Activated T-helper 1 cell treated with anti-CD3 and anti-CD28 coated beads, Interleukin-12 subunit alpha, Interleukin-12 subunit beta, Interleukin-2, Interleukin-4 antibody, amounts not matched to agents 30 ng/mL and 10 ng/mL and 1 ng/mL, durations not matched to agents 14 hours and 24 hours and 36 hours (primary cell): ENCODE measurements around the gene ZIC1. TPM values are rescaled to one million over a fixed set of nuclear protein-coding genes. Genes with fewer than 3 reads are reported as not detected.

ENCODE experiments used
- DNase-seq: peaks from one replicate; pipeline ENCODE4 v3.0.0; 2021; ENCODE audit warnings: low spot score
- H3K27ac Mint-ChIP-seq: one replicate; pipeline ENCODE4 v1.8.0; 2021; ENCODE audit warnings: mild to moderate bottlenecking, mixed read lengths
- H3K27me3 Mint-ChIP-seq: one replicate; pipeline ENCODE4 v1.8.0; 2022; ENCODE audit warnings: mild to moderate bottlenecking, moderate library complexity, mixed read lengths; ENCODE audit not compliant: insufficient read depth
- H3K36me3 Mint-ChIP-seq: one replicate; pipeline ENCODE4 v1.8.0; 2021; ENCODE audit warnings: low read depth, mixed read lengths
- H3K4me1 Mint-ChIP-seq: one replicate; pipeline ENCODE4 v1.8.0; 2021; ENCODE audit warnings: low read depth, mixed read lengths
- H3K4me3 Mint-ChIP-seq: one replicate; pipeline ENCODE4 v1.8.0; 2021; ENCODE audit warnings: mild to moderate bottlenecking, moderate library complexity, mixed read lengths
- H3K9me3 Mint-ChIP-seq: one replicate; pipeline ENCODE4 v1.8.0; 2021; ENCODE audit warnings: mixed read lengths
- intact Hi-C: fragments of 100-400 bp; cut with micrococcal nuclease; formaldehyde crosslinking; loops from one replicate; pipeline ENCODE4 v1.15.1; 2024
- total RNA-seq: library from RNA; stranded (reverse); gene quantifications from 2 replicates; pipeline ENCODE4 v1.2.3, GENCODE V29; 2022

Gene ZIC1
- total RNA-seq, 1 donor from 2014 or later, result not detected

DNA sequence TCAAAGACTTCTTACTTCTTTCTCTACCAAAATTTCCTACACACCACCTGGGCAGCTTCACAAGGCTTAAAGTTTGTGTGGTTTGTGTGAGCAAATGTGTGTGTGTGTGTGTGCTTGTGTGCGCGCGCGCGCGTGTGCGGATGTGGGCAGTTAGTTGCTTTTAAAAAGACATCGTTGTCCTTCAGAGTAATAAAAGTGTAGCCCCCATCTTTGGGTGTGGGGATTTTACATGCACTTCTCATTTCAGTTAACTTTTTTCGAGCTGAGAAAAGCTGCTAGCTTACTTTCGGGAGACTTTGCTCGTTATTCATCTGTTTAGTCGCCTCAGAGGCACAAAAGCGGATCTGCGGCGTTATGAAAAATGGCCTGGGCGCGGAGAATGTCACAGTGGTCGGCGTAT, 38.8 kb upstream of the ZIC1 start:
- peaks cover 57% of the 10 kb centered on the region for H3K27me3 Mint-ChIP-seq
- H3K4me1 Mint-ChIP-seq, result no peaks in the 10 kb centered on the region
- no peak overlapping the region for H3K27ac Mint-ChIP-seq
- DNase-seq, result no peak
- no peak overlapping the region for H3K4me3 Mint-ChIP-seq
- intact Hi-C loops, result no loop called here
- H3K9me3 Mint-ChIP-seq, result no peaks in the 10 kb centered on the region
- H3K36me3 Mint-ChIP-seq, result peaks cover 2% of the 10 kb centered on the region

DNA sequence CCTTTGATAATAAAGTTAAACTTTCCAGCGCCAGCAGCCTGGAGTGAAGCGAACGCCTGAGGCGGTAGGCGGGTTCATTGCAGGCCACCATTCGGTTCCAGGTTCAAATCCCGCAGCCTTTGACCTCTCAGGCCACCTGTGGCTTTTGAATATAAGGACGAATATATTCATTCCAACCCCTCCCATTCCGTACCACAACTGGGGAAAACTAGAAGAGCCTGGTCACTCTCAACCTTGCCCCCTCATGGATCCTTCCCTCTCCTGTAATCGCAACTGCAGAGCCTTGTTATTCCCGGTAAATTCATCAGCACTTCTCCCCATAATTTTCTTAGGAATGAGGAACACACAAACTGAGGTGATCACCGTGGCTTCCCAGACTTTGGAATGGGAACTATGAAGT, 38.0 kb upstream of the ZIC1 start:
- peaks cover 62% of the 10 kb centered on the region for H3K27me3 Mint-ChIP-seq
- no peaks in the 10 kb centered on the region for H3K9me3 Mint-ChIP-seq
- intact Hi-C loops, result no loop called here

DNA sequence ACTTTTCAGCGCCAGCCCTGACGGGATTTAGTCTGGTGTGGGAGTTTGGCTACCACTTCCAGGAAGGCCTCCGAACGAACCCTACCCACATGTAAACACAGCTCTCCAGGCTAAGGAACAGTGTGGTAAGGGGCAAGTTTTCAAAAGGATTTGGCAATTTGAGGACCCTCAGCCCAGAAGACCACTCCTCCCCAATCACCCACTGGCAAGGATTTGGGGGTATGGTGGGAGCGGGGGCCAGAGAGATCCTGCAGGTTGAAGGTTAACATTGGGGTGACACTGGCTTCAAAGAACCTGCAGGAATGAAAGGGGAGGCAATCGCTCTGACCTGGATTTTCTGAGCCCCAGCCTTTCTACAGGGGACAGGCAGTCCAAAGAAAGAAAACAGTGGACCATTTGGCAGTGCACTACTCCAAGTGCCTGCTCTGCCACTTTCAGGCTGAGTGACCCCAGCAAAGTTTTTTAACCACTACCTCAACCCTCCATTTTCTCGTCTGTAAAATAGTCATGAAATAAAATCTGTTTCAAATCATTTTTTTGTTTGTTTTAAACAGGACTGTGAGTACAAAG, 37.3 kb upstream of the ZIC1 start:
- Mint-ChIP-seq H3K9me3 (no peaks in the 10 kb centered on the region), H3K4me1 (no peaks in the 10 kb centered on the region), H3K27ac (no peak overlapping the region), H3K27me3 (peaks cover 67% of the 10 kb centered on the region), H3K36me3 (peaks cover 2% of the 10 kb centered on the region), H3K4me3 (no peak overlapping the region)
- intact Hi-C loops, result no loop called here
- no peak for DNase-seq

More for the DNA sequence above, 38.0 kb upstream of the ZIC1 start:
- H3K36me3 Mint-ChIP-seq, result peaks cover 2% of the 10 kb centered on the region
- H3K27ac Mint-ChIP-seq, result no peak overlapping the region
- H3K4me1 Mint-ChIP-seq, result no peaks in the 10 kb centered on the region
- no peak for DNase-seq
- no peak overlapping the region for H3K4me3 Mint-ChIP-seq

DNA sequence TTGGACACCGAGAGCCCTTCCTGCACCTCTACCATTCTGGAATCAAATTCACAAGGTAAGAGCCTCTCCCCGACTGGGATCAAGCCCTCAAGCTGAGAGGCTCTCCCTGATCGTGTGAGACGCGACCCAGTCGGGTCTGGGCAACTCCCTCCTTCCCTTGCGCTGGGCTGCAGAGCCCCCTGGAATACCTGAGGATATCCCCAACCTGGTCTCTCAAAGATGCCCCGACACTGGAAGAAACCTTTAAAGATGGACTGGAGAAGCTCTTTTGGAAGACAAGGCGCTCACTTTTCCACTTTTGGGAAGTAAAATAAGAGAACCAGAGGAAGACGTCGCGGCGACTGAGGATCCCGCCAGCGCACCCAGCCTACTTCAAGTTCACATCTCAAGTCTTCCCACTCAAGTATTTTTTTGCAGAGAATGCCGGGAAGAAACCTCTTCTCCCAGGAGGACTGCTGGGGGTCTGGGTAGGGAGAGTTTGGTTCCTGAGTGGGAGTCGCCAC, 36.6 kb upstream of the ZIC1 start:
- intact Hi-C loops, result no loop called here
- DNase-seq, result no peak
- H3K4me1 Mint-ChIP-seq, result no peaks in the 10 kb centered on the region
- no peaks in the 10 kb centered on the region for H3K9me3 Mint-ChIP-seq
- H3K4me3 Mint-ChIP-seq, result no peak overlapping the region
- peaks cover 2% of the 10 kb centered on the region for H3K36me3 Mint-ChIP-seq
- peaks cover 74% of the 10 kb centered on the region for H3K27me3 Mint-ChIP-seq
- no peak overlapping the region for H3K27ac Mint-ChIP-seq

DNA sequence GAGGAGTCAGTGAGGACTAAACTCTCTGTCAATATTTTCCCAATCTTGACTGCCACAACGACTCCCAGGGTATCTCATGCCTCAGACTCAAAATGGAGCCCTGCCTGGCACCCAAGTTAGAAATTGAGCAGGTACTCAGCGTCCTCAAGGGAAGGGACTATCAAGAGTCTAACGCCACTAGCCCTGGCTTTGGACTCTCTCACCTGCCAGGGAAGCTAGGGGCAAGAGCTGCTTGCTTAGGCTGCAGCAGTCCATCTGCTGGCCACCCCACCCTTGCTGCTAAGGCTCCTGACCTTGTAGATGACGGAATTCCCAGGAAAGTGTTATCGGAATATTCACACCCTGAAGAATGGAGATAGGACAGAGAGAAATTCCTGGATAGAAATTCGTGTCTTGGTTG, 35.9 kb upstream of the ZIC1 start:
- DNase-seq, result no peak
- Mint-ChIP-seq H3K27ac (no peak overlapping the region), H3K4me1 (no peaks in the 10 kb centered on the region), H3K36me3 (peaks cover 2% of the 10 kb centered on the region), H3K9me3 (no peaks in the 10 kb centered on the region), H3K27me3 (peaks cover 76% of the 10 kb centered on the region), H3K4me3 (no peak overlapping the region)
- intact Hi-C loops, result no loop called here

DNA sequence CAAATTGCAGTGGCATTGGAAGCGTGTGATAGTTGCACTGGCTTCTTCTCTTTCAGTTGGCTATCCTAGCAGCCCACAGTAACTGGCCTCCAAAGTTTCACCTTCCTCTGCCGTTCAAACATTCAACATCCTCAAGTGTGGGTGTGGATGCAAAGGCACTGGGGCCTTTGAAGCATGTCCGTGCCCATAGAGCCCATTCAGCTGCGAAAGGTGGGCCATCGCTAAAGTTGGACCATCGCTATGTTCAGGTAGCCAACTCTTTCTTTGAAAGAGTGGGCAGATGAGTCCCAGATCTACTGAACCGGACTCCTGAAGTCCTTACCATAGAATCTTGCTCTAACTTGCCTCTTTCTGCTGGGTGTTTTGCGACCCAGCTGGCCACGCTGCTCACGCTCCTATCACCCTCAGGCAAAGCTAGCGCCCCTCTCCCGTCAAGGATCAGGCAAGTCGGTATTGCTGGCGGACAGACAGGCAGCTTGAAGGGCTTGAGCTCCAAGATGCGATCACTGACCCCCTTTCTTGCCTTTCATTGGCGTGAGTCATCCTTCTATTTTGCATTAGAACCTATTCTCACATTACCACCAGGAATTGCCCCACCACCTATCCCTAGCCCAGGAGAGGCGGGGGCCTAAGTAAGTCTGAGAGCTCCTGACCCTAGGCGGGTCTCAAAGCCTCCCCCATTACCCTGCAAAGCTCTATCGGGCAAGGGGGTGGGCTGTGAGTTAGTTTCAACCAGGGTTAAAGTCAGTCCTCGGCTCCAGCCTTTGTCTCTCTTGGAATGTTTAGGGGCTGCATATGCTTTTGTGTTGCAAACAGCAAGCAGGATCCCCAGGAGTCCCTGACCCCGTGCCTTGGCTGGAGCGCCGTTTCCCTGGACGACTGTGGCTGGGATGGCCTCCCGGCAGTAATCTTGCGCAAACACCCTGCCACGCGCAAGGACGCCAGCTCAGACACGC, 31.5 kb upstream of the ZIC1 start:
- Mint-ChIP-seq H3K9me3 (no peaks in the 10 kb centered on the region), H3K4me1 (no peaks in the 10 kb centered on the region)
- intact Hi-C loops, result no loop called here

DNA sequence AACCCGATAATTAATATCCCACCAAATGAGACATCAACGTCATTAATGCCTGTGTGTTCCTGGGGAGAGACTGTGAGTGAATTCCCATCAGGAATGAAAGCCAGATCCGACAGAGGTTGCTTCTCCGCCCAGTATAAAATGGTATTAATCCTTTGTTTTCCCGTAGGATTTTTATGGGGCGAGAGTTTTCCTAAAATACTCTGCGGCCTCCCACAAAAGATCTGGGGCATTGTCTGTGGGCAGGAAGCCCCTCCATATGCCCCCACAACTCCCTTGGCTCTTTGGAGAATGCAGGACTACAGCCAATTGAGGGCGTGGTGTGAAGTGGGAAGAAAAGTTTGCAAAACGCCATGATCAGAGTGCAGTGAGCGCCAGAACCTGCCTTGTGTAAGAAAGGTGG, 29.5 kb upstream of the ZIC1 start:
- H3K27me3 Mint-ChIP-seq, result peaks cover 60% of the 10 kb centered on the region
- intact Hi-C loops, result no loop called here
- H3K4me3 Mint-ChIP-seq, result no peak overlapping the region

More for the DNA sequence above, 31.5 kb upstream of the ZIC1 start:
- no peak overlapping the region for H3K4me3 Mint-ChIP-seq
- DNase-seq, result no peak
- H3K27ac Mint-ChIP-seq, result no peak overlapping the region
- H3K27me3 Mint-ChIP-seq, result peaks cover 60% of the 10 kb centered on the region
- no peaks in the 10 kb centered on the region for H3K36me3 Mint-ChIP-seq

DNA sequence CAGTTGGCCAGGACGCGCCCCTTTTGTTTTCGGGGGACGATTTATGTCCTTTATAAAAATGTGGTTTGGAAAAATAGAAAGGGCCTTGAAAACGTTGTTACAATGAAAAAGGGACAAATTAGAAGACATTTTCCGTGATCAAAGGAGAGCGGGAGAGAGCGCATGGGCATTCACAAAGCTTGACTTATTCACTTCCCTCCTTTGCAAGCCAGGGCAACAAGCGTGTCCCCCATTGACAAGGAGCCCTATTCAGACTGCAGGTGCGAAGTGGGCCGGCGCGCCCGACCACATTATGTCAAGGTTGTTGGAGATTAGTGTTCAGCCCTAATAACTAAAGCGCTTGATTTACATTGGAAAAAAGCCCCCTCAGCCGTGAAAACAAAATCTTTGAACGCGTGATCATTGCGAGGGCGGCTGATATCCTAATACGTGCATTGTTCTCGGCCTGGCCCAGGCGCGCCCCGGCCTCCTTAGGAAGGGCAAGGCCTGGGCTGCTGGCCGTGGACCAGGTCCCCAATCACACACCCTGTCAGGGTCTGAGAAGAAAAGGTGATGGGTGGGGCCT, 28.7 kb upstream of the ZIC1 start:
- intact Hi-C loops, result no loop called here
- Mint-ChIP-seq H3K4me1 (no peaks in the 10 kb centered on the region), H3K9me3 (no peaks in the 10 kb centered on the region), H3K27ac (no peak overlapping the region), H3K4me3 (no peak overlapping the region), H3K36me3 (no peaks in the 10 kb centered on the region), H3K27me3 (peaks cover 63% of the 10 kb centered on the region)
- no peak for DNase-seq

More for the DNA sequence above, 29.5 kb upstream of the ZIC1 start:
- no peaks in the 10 kb centered on the region for H3K4me1 Mint-ChIP-seq
- DNase-seq, result no peak
- H3K36me3 Mint-ChIP-seq, result no peaks in the 10 kb centered on the region
- no peaks in the 10 kb centered on the region for H3K9me3 Mint-ChIP-seq
- no peak overlapping the region for H3K27ac Mint-ChIP-seq

DNA sequence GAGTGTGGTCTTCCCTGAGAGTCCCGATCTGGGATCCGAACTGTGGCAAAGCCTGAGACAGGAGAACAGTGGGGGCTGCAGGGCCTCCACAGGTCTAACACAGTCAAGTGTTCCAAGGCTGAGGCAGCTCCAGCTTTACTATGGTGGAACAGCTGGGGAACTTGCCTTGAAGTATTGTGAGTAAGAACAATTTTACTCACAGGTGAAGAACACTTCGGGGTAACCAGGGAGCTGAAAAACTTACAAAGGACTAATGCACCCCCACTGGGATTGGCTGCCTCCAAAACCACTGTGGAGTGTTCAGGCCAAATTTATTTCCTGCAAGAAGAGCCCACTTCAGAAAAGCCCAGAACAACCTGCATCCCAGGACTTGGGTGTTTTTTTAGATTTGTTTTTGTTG, 28.2 kb upstream of the ZIC1 start:
- H3K27me3 Mint-ChIP-seq, result peaks cover 65% of the 10 kb centered on the region
- H3K27ac Mint-ChIP-seq, result no peak overlapping the region
- DNase-seq, result no peak
- intact Hi-C loops, result no loop called here
- no peak overlapping the region for H3K4me3 Mint-ChIP-seq
- H3K9me3 Mint-ChIP-seq, result no peaks in the 10 kb centered on the region
- H3K36me3 Mint-ChIP-seq, result no peaks in the 10 kb centered on the region
- no peaks in the 10 kb centered on the region for H3K4me1 Mint-ChIP-seq

DNA sequence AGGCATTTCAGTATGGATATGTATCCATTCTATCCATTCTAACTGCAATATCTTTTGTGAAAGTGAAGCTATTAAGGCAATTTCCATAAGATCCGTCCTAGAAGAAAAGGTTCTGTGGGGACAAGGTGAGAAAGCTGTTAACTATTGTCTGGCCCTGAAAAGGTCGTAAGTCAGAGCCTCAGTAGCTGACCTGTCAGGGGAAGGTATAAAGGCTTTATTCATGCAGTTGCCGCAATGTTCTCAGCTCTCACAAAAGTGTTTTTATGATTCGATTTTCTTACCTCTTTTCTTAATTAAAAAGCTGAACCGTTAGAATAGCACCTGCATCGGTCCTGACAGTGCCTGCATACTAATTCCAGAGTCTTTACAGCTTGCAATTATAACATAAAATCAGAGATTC, 27.6 kb upstream of the ZIC1 start:
- no peaks in the 10 kb centered on the region for H3K4me1 Mint-ChIP-seq
- H3K27ac Mint-ChIP-seq, result no peak overlapping the region
- H3K9me3 Mint-ChIP-seq, result no peaks in the 10 kb centered on the region
- H3K27me3 Mint-ChIP-seq, result peaks cover 67% of the 10 kb centered on the region
- no peak for DNase-seq
- H3K36me3 Mint-ChIP-seq, result no peaks in the 10 kb centered on the region
- H3K4me3 Mint-ChIP-seq, result no peak overlapping the region
- intact Hi-C loops, result no loop called here

DNA sequence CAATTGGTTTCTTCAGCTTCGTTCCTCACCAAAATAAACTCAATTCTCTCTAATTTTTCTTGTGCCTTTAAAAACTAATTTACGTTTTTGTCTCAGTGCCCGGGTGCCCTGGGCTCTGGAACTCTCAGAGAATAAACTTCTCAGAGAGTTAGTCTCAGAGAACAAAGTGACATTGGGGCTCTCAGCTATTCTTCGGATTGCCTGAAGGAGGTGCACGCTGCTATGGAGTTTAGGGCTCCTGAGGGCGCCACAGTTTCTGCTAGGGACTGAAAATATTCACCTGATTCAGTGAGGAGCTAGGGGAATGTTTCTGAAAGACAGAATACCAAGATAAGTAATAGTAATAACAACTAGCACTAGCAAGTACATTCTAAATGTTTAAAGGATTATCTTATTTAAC, 25.5 kb upstream of the ZIC1 start:
- Mint-ChIP-seq H3K9me3 (no peaks in the 10 kb centered on the region), H3K27ac (no peak overlapping the region), H3K4me1 (no peaks in the 10 kb centered on the region), H3K36me3 (peaks cover 6% of the 10 kb centered on the region), H3K4me3 (no peak overlapping the region), H3K27me3 (peaks cover 63% of the 10 kb centered on the region)
- DNase-seq, result no peak
- intact Hi-C loops, result no loop called here

DNA sequence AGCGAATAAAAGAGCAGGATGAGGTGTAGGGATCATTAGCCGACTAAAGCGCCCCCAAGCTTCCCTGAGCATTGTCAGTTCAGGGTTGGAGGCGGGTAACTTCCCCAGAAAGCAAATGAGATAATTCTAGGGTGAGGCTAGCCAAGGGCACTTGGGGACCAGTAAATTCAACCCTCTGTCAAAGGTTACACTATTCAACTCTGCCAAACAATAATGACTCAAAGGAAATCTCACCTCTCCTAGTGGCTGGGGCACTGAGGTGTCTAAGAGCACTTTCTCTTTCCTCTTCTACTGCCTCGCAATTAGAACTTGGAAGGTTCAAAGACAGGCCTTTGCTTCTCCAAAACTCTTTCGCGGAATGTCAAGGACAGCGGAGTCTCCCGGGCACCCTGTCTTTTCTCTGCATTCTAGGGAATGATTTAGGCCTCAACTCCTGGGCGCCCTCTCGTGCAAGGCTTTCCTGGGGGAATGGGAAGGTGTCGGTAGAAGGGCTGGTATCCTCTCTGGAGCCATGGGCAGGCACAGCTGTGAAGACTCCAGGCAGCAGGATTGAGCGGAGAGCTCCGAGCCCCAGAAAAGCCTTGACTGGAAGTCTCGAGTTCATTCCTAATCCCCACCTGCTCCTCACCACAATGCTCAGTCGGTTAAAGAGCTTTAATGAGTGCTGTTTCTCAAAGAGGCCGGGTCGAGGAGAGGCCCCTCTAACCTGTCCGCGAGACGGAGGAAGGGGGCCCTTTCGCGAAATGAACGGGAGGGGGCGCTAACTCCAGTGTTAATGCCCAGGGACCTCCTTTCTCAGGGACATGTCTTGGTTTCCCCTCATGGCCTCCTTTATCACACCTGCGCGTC, 24.7 kb upstream of the ZIC1 start:
- Mint-ChIP-seq H3K36me3 (peaks cover 7% of the 10 kb centered on the region), H3K9me3 (no peaks in the 10 kb centered on the region), H3K4me1 (no peaks in the 10 kb centered on the region), H3K4me3 (no peak overlapping the region), H3K27me3 (peaks cover 63% of the 10 kb centered on the region), H3K27ac (no peak overlapping the region)
- intact Hi-C loops, result no loop called here
- DNase-seq, result no peak
